Upper lobe of right lung (tissue), 1 donor: ENCODE data around the gene FCAMR. TPM values are rescaled to one million over a fixed set of nuclear protein-coding genes. Genes with fewer than 3 reads are reported as not detected.
A peak's percentile ranks its signal among the peaks of the same experiment; 100 is the strongest.

Experiments used
- ATAC-seq: fragments of 200-7000 bp; cut with Tn5 transposase; one replicate; pipeline ENCODE4 v1.9.1; 2020; ENCODE audit warnings: mild to moderate bottlenecking, moderate library complexity
- DNase-seq: peaks from one replicate; pipeline ENCODE4 v3.0.0-alpha.2; 2020
- H3K27ac ChIP-seq: fragments of 200-600 bp; one replicate; pipeline ENCODE4 v1.8.0; 2022
- H3K27me3 ChIP-seq: fragments of 200-600 bp; one replicate; pipeline ENCODE4 v1.8.0; 2022; ENCODE audit warnings: mild to moderate bottlenecking
- H3K36me3 ChIP-seq: fragments of 200-600 bp; one replicate; pipeline ENCODE4 v1.8.0; 2022
- H3K4me1 ChIP-seq: fragments of 200-600 bp; one replicate; pipeline ENCODE4 v1.8.0; 2022
- H3K4me3 ChIP-seq: fragments of 200-600 bp; one replicate; pipeline ENCODE4 v1.8.0; 2022; ENCODE audit warnings: mild to moderate bottlenecking
- H3K9me3 ChIP-seq: fragments of 200-600 bp; one replicate; pipeline ENCODE4 v1.8.0; 2022
- intact Hi-C: fragments of 100-400 bp; cut with DNase I; formaldehyde crosslinking; loops from one replicate; pipeline ENCODE4 v1.11.0; 2022
- total RNA-seq: library from RNA; stranded (reverse); fragmentation: NEBNext Ultra II Directional; extraction: Animal tissue kit (Norgen Biotek cat#: 25700); gene quantifications from one replicate; pipeline ENCODE4 v1.2.1, GENCODE V29; 2021
- TF ChIP-seq, protein P1 (sequence below): fragments of 200-600 bp; IDR thresholded peaks from one replicate; pipeline ENCODE4 v1.8.0; 2022; ENCODE audit warnings: antibody characterized with exemption
- donor health status: DM: no; HTN: yes; CAD: no; lungs with severe emphysema.

Gene FCAMR
- total RNA-seq, 1 donor from 2014 or later, result not detected

DNA sequence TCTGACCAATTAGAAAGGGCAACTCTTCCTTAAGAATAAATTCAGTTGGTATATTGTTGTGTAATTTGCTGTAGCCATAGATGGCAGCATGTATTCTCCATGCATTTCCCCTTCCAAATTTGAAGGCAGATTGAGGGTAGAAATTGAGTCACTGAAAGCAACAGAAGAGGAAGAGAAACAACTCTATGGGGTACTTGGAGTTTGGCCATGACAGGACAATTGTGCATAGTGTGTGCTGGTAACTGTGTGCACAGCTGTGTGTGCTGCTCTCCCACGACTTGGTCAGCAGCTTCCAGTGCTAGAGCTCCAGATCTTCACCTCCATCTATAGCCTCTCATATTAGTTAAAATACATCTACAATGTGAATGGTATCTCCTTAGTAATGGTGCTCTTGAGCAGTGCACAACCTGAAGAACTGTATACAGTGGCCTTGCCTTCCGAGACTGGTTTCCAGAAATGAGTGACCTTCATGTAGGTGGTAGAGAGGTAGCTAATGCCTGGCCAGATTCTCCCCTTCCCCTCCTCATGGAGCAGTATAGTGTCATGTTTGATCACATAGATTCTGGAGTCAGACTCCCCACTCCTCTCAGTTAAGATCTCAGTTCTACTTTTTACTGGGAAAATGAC is 882 bp upstream of the FCAMR start:
- ATAC-seq, result peak; percentile 40
- H3K27ac ChIP-seq, result no peak overlapping the region
- no peaks in the 10 kb centered on the region for H3K9me3 ChIP-seq
- no peaks in the 10 kb centered on the region for H3K27me3 ChIP-seq
- peaks cover 26% of the 10 kb centered on the region for H3K4me1 ChIP-seq
- H3K4me3 ChIP-seq, result no peak overlapping the region
- TF ChIP-seq, protein P1, sequence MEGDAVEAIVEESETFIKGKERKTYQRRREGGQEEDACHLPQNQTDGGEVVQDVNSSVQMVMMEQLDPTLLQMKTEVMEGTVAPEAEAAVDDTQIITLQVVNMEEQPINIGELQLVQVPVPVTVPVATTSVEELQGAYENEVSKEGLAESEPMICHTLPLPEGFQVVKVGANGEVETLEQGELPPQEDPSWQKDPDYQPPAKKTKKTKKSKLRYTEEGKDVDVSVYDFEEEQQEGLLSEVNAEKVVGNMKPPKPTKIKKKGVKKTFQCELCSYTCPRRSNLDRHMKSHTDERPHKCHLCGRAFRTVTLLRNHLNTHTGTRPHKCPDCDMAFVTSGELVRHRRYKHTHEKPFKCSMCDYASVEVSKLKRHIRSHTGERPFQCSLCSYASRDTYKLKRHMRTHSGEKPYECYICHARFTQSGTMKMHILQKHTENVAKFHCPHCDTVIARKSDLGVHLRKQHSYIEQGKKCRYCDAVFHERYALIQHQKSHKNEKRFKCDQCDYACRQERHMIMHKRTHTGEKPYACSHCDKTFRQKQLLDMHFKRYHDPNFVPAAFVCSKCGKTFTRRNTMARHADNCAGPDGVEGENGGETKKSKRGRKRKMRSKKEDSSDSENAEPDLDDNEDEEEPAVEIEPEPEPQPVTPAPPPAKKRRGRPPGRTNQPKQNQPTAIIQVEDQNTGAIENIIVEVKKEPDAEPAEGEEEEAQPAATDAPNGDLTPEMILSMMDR, result no peak
- intact Hi-C loops, result no loop called here
- no peak for DNase-seq
- H3K36me3 ChIP-seq, result no peaks in the 10 kb centered on the region

DNA sequence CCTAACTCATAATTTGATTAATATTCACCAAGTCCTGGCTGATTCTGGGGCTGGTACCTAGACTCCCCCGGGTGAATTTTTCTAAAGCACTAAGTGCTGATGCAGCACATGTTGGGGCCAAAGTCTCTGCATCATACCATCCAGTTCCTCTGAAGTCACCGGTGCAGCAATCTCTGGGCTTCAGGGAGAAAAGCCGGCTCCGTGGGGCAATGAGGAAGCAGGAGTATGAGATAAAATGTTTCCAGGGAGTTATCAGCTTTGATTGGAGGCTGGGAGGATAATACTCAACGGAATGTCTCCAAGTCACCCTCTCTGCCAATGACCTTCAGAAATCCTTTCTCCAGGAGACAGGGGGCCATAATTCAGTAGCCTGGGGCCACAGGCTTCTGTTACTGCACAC is 1.2 kb downstream of the FCAMR start:
- no peak overlapping the region for H3K4me3 ChIP-seq
- no peaks in the 10 kb centered on the region for H3K27me3 ChIP-seq
- H3K36me3 ChIP-seq, result no peaks in the 10 kb centered on the region
- intact Hi-C loops, result no loop called here
- DNase-seq (no peak), ATAC-seq (no peak)
- H3K27ac ChIP-seq, result no peak overlapping the region
- no peaks in the 10 kb centered on the region for H3K9me3 ChIP-seq
- TF ChIP-seq, protein P1, result no peak
- peaks cover 26% of the 10 kb centered on the region for H3K4me1 ChIP-seq

DNA sequence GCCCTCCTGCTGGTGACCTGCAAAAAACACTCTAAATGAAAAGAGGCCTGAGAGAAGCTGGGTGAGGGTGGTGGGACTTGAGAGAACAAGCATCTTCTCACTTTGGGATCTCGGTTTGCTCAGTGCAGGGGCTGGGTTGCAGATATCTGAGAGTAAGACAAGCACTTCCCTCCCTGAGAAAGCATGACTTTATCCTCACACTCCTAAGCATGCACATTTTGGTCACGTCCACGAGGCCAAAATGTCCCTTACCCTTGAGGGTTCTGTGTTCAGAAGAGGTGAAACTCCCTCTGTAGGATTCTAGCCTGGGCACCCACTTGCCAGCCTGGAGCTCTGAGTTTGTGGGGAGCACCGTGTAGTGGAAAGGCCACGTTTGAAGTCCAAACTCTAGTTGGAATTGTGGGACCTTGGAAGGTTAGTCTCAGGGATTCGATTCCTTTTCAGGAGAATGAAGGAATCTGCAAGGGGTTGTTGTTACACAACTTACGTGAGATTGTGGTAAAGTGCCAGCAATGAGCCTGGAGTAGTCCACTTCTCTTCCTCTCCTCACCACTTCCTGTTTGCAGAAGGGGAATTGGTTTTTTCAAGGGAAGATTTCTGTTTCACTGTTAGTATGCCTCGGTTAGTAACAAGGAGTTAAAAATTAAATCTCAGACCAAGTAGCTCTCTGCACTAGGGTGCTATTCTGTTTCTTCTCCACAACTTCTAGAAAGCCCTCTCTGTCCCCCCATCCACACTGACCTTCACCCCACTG is 3.0 kb downstream of the FCAMR start:
- no peaks in the 10 kb centered on the region for H3K36me3 ChIP-seq
- H3K4me1 ChIP-seq, result peaks cover 26% of the 10 kb centered on the region
- ATAC-seq, result peak; percentile 83
- intact Hi-C loops, result no loop called here
- no peaks in the 10 kb centered on the region for H3K9me3 ChIP-seq
- no peak overlapping the region for H3K4me3 ChIP-seq
- no peaks in the 10 kb centered on the region for H3K27me3 ChIP-seq
- no peak for DNase-seq
- peak overlapping the region; percentile 51 for H3K27ac ChIP-seq
- TF ChIP-seq, protein P1, result no peak

DNA sequence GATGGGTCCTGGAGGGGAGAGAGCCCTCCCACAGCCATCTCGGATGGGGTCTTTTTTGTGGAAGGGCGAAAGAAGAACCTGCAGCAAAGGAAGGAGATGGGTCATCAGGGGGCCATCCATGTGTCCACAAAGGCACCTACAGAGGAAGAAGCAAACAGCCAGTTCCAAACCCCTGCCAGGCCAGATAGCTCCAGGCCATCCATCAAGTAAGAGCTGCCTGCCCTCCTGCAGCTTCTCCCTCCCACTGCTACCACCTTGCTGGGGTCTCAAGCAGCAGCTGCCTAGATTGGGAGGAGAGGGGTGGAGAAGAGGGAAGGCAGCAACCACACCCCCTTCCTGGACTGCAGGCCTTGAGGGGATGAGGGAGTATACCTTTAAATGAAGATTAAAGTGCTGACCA is 4.5 kb downstream of the FCAMR start:
- Histone ChIP-seq H3K4me3 (no peak overlapping the region), H3K4me1 (peaks cover 26% of the 10 kb centered on the region), H3K36me3 (no peaks in the 10 kb centered on the region), H3K9me3 (no peaks in the 10 kb centered on the region), H3K27ac (no peak overlapping the region), H3K27me3 (no peaks in the 10 kb centered on the region)
- intact Hi-C loops, result no loop called here
- TF ChIP-seq, protein P1, result no peak
- ATAC-seq (no peak), DNase-seq (no peak)

DNA sequence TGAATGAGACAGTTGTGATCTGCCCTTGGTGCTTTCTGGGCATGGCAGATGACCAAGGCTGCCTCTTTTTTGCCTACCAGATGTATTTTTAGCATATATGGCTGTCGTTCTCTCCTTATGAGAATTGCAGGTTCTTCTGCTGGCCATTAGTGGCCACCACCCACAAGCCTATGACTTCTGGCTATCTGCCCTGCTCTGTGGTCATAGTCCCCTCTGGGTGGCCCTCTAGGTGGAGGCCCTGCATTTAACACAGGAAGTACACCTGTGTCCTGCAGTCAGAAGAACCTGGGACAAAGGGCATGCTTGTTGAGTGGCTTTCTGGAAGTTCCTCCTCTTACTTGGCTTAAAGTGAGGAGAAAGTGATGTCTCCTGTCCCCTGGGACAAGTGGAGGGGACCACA is 6.5 kb downstream of the FCAMR start:
- H3K4me3 ChIP-seq, result no peak overlapping the region
- H3K9me3 ChIP-seq, result no peaks in the 10 kb centered on the region
- no peaks in the 10 kb centered on the region for H3K36me3 ChIP-seq
- intact Hi-C loops, result no loop called here
- DNase-seq, result no peak
- TF ChIP-seq, protein P1, result no peak
- no peak overlapping the region for H3K27ac ChIP-seq
- H3K27me3 ChIP-seq, result no peaks in the 10 kb centered on the region
- ATAC-seq, result no peak
- H3K4me1 ChIP-seq, result peaks cover 20% of the 10 kb centered on the region
